Measurements from ENCODE around the gene MRPS7. TPM values are rescaled to one million over a fixed set of nuclear protein-coding genes. Genes with fewer than 3 reads are reported as not detected.

The MRPS7 gene
- total and polyA plus RNA-seq, 2 donors (not counting 1 experiment from before 2014, with no cell fraction given), result 25.1 to 42.6 TPM

GRCh38 chr17:75218131-75218530 is 43.5 kb upstream of the MRPS7 start:
- Mint-ChIP-seq H3K9me3 (ENCODE audit: insufficient read depth) (no peaks in the 10 kb centered on the region), H3K4me1 (no peaks in the 10 kb centered on the region), H3K27ac (no peak overlapping the region), H3K4me3 (no peak overlapping the region), H3K27me3 (no peaks in the 10 kb centered on the region)
- no peaks in the 10 kb centered on the region for H3K9me3 ChIP-seq (ENCODE audit: control extremely low read depth in 1 of 3, control insufficient read depth in 2 of 3, insufficient read depth in 1 of 3, low read length in 2 of 3)
- no peaks in the 10 kb centered on the region for H4K20me1 ChIP-seq (ENCODE audit: control insufficient read depth, insufficient read depth, low read length, poor library complexity, severe bottlenecking)
- H3K79me2 ChIP-seq (ENCODE audit: control insufficient read depth, insufficient read depth, low read length), result peaks cover 9% of the 10 kb centered on the region
- no peaks in the 10 kb centered on the region for H3K27me3 ChIP-seq (replicated peaks in 1 of 4; ENCODE audit: control extremely low read depth in 1 of 4, control insufficient read depth in 3 of 4, insufficient read depth in 4 of 4, low read length in 3 of 4)
- H2AFZ ChIP-seq (ENCODE audit: insufficient read depth, low read depth, low read length, poor library complexity, severe bottlenecking), result no peak overlapping the region
- H3K4me2 ChIP-seq (replicated peaks; ENCODE audit: low read depth, low read length, poor library complexity, severe bottlenecking), result no peak overlapping the region
- ATAC-seq (ENCODE audit: low read depth) (no peak), DNase-seq (no peak)
- H3K4me1 ChIP-seq (ENCODE audit: control insufficient read depth in 2 of 2, insufficient read depth in 2 of 2, low read length in 2 of 2), result no peaks in the 10 kb centered on the region
- H3K27ac ChIP-seq (ENCODE audit: low read length in 2 of 2), result no peak overlapping the region
- POLR2A ChIA-PET, result no interaction called here
- intact Hi-C loops (cut with micrococcal nuclease), result no loop called here
- H3K36me3 ChIP-seq (replicated peaks in 1 of 2; ENCODE audit: control extremely low read depth in 1 of 2, control insufficient read depth in 1 of 2, extremely low read depth in 1 of 2, insufficient read depth in 2 of 2, low read length in 1 of 2), result peaks cover 0 to 57% of the 10 kb centered on the region in 2 experiments
- H3K4me3 ChIP-seq (ENCODE audit: control extremely low read depth in 1 of 5, extremely low read depth in 1 of 5, insufficient read depth in 1 of 5, low read depth in 2 of 5, low read length in 4 of 5), result no peak overlapping the region
- 100% methylated on average over 3 of the region's 6 CpGs for WGBS (ENCODE audit: insufficient coverage)
- CTCF ChIA-PET, result interaction anchor here (1.2 kb wide), 1 partner anchor 19 kb away, joined by 3 read pairs; no protein-coding TSS in a partner anchor
- no peak overlapping the region for H3K9ac ChIP-seq (ENCODE audit: low read length)
- TF ChIP-seq EZH2 (IDR thresholded peaks at IDR 0.05; ENCODE audit: borderline replicate concordance, insufficient read depth, low read depth, low read length, poor library complexity, severe bottlenecking) (no peak), CTCF (IDR thresholded peaks at IDR 0.05) (no peak)

- 100% methylated on average over 1 of the region's 3 CpGs for WGBS (ENCODE audit: insufficient coverage)
- intact Hi-C loops (cut with micrococcal nuclease), result no loop called here
These were observed 41.9 kb upstream of the MRPS7 start for GRCh38 chr17:75219815-75220214.

More at GRCh38 chr17:75219815-75220214, 41.9 kb upstream of the MRPS7 start:
- no peak overlapping the region for H3K4me3 ChIP-seq (ENCODE audit: control extremely low read depth in 1 of 5, extremely low read depth in 1 of 5, insufficient read depth in 1 of 5, low read depth in 2 of 5, low read length in 4 of 5)
- POLR2A ChIA-PET, result interaction anchor here (0.5 kb wide), 1 partner anchor 10 kb away, joined by 3 read pairs; no protein-coding TSS in a partner anchor
- no peak overlapping the region for H3K27ac Mint-ChIP-seq
- no peak for TF ChIP-seq CTCF (IDR thresholded peaks at IDR 0.05)
- no peak for TF ChIP-seq EZH2 (IDR thresholded peaks at IDR 0.05; ENCODE audit: borderline replicate concordance, insufficient read depth, low read depth, low read length, poor library complexity, severe bottlenecking)
- H3K4me1 Mint-ChIP-seq, result no peaks in the 10 kb centered on the region
- H3K4me3 Mint-ChIP-seq, result no peak overlapping the region
- ATAC-seq (ENCODE audit: low read depth) (no peak), DNase-seq (no peak)
- no peak overlapping the region for H2AFZ ChIP-seq (ENCODE audit: insufficient read depth, low read depth, low read length, poor library complexity, severe bottlenecking)
- no peaks in the 10 kb centered on the region for H4K20me1 ChIP-seq (ENCODE audit: control insufficient read depth, insufficient read depth, low read length, poor library complexity, severe bottlenecking)
- peaks cover 0 to 51% of the 10 kb centered on the region in 2 experiments for H3K36me3 ChIP-seq (replicated peaks in 1 of 2; ENCODE audit: control extremely low read depth in 1 of 2, control insufficient read depth in 1 of 2, extremely low read depth in 1 of 2, insufficient read depth in 2 of 2, low read length in 1 of 2)
- no peaks in the 10 kb centered on the region for H3K9me3 ChIP-seq (ENCODE audit: control extremely low read depth in 1 of 3, control insufficient read depth in 2 of 3, insufficient read depth in 1 of 3, low read length in 2 of 3)
- H3K4me2 ChIP-seq (replicated peaks; ENCODE audit: low read depth, low read length, poor library complexity, severe bottlenecking), result no peak overlapping the region
- H3K4me1 ChIP-seq (ENCODE audit: control insufficient read depth in 2 of 2, insufficient read depth in 2 of 2, low read length in 2 of 2), result no peaks in the 10 kb centered on the region
- peaks cover 9% of the 10 kb centered on the region for H3K79me2 ChIP-seq (ENCODE audit: control insufficient read depth, insufficient read depth, low read length)
- CTCF ChIA-PET, result interaction anchor here (0.7 to 1.3 kb wide), 3 partner anchors 18 to 106 kb away, joined by 3 to 8 read pairs (median 3); no protein-coding TSS in a partner anchor
- H3K9me3 Mint-ChIP-seq (ENCODE audit: insufficient read depth), result no peaks in the 10 kb centered on the region
- H3K9ac ChIP-seq (ENCODE audit: low read length), result no peak overlapping the region
- no peak overlapping the region for H3K27ac ChIP-seq (ENCODE audit: low read length in 2 of 2)
- no peaks in the 10 kb centered on the region for H3K27me3 Mint-ChIP-seq
- no peaks in the 10 kb centered on the region for H3K27me3 ChIP-seq (replicated peaks in 1 of 4; ENCODE audit: control extremely low read depth in 1 of 4, control insufficient read depth in 3 of 4, insufficient read depth in 4 of 4, low read length in 3 of 4)
